C4-2B (cell line): ENCODE results near the gene SHC2.

Experiments used
- H3K27ac ChIP-seq: fragments of 450-650 bp; 2 replicates; pipeline ENCODE4 v1.5.1; 2017
- CTCF ChIP-seq: fragments of 450-650 bp; conservative IDR thresholded peaks from 2 replicates; pipeline ENCODE4 v1.5.1; 2017; ENCODE audit warnings: mild to moderate bottlenecking
- ZFX ChIP-seq: fragments of 450-650 bp; IDR thresholded peaks from 2 replicates; pipeline ENCODE4 v1.6.1; 2017

SHC2 gene

DNA sequence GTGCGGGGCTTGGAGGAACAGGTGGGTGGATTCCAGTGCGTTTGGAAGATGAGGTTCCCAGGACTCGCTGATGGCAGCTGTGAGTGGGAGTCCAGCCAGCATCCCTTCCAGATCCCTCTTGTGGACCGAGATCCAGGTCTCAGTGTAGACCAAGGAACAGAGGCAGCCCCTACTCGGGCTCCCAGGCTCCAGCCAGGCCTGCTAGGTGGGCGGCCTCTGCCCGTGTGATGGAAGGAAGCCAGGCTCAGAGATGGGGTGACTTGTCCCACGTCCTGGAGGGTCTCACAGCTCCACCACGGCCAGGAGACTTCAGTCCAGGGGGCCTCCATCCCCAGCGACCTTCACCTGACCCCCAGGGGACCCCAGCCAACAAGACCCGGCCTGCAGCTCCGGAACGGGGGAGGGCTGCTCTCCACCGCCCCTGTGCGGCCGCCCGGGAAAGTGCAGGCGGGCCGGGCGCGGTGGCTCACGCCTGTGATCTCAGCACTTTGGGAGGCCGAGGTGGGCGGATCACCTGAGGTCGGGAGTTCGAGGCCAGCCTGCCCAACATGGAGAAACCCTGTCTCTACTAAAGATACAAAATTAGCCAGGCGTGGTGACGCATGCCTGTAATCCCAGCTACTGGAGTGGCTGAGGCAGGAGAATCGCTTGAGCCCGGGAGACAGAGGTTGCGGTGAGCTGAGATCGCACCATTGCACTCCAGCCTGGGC, 34.7 kb upstream of the SHC2 start:
- no peak for TF ChIP-seq ZFX
- TF ChIP-seq CTCF = peak; percentile 84
- H3K27ac ChIP-seq = no peak overlapping the region

DNA sequence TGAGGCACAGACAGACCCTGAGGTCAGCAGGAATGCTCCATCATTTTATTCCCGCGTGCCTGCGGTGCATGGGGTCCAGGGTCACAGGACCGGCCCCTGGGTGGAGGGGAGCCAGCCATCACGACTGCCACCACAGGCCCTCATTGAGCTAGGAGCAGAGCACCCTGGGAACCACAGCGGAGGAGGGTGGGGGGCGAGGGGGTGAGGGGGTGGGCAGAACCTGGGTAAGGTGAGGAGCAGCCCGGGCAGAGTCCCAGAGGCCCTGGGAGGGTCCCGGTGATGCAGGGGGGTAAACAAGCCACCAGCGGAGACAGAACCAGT, 34.2 kb upstream of the SHC2 start:
- H3K27ac ChIP-seq = no peak overlapping the region
- TF ChIP-seq CTCF = no peak
- no peak for TF ChIP-seq ZFX

DNA sequence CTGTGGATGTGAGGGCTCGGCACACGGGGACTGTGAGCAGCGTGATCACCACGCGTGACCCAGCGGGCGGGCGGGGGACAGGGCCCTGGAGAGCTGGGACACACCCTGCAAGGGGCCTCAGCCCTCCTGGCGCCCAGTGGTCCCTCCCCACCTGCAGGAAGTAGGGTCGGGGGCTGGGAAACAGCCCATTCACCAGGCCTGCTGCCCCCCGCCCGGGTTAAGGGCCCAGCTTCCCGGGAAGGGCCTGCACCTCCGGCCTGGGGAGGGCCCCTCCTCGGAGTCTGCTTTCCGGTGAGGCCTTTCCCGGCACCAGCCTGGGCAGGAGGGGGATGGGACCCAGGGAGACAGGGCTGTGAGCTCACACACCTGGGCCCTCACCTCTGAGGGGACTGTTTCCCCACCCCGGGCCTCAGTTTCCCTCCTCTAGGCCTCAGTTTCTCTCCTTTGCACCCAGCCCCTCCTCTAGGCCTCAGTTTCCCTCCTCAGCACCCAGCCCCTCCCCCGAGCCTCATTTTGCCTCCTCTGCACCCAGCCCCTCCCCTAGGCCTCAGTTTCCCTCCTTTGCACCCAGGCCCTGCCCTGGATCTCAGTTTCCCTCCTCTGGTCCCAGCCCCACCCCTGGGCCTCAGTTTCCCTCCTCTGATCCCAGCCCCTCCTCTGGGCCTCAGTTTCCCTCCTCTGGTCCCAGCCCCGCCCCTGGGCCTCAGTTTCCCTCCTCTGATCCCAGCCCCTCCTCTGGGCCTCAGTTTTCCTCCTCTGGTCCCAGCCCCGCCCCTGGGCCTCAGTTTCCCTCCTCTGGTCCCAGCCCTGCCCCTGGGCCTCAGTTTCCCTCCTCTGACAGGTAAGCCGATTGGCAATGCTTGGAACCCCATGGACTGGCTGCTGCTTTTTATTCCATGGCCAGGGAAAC, 33.6 kb upstream of the SHC2 start:
- no peak for TF ChIP-seq CTCF
- TF ChIP-seq ZFX = no peak
- H3K27ac ChIP-seq = no peak overlapping the region

DNA sequence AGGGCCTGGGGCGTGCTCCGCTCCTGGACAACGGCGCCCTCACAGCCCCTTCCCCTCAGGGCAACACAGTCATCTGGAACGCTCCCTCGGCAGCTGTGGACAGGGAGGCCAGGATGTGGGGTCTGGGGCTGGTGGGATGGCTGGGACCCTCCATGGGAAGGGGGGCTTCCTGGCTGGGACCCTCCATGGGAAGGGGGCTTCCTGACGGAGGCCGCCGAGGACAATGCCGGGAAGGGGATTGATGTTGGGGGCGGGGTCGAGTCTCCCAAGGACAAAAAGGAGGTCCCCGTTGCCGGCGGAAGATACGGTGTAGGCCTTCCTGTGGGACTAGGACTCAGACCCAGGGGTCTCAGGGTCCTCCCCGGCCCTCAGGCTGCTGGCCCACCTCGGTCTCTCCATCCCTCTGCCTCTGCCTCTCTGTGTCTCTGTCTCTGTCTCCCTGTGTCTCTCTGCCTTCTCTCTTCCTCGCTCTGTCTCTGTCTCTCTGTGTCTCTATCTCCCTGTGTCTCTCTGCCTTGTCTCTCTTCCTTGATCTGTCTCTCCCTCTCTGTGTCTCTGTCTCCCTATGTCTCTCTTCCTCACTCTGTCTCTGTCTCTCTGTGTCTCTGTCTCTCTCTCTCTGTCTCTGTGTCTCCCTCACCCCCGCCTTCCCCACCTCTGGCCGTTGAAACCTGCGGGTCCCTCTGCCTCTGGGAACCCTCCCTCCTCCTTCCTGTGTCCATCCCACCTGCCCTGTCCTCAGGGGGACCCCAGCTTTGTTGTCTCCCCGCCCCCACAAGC, 32.7 kb upstream of the SHC2 start:
- H3K27ac ChIP-seq = no peak overlapping the region
- no peak for TF ChIP-seq ZFX
- no peak for TF ChIP-seq CTCF

DNA sequence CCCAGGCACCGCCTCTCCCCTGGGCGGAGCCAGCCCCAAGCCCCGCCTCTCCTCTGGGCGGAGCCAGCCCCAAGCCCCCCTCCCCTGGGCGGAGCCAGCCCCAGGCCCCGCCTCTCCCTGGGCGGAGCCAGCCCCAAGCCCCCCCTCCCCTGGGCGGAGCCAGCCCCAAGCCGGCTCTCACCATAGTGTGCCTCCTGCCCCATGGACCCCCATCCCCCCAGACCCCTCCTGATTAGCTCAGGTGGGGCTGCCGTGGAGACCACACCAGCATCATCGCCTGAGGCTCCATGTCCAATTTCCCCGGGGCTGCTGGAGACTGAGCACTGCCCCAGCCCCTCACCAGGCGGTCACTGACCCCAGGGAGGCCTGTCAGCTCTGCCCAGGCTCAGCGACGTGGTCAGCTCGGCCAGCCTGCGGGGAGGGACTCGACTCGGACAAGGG, 31.3 kb upstream of the SHC2 start:
- no peak overlapping the region for H3K27ac ChIP-seq
- no peak for TF ChIP-seq CTCF
- TF ChIP-seq ZFX = no peak

GRCh38 chr19:491146-491741, 30.4 kb upstream of the SHC2 start:
- no peak for TF ChIP-seq ZFX
- no peak for TF ChIP-seq CTCF
- no peak overlapping the region for H3K27ac ChIP-seq
